Suprapubic skin (tissue), 4 donors: Measurements from ENCODE around the gene SPECC1. TPM values are rescaled to one million over a fixed set of nuclear protein-coding genes. Genes with fewer than 3 reads are reported as not detected.

Experiments
- DNase-seq, 2 donors: peaks; one replicate each; pipeline ENCODE4 v3.0.0-alpha.2; 2019; ENCODE audit warnings: low spot score in 2 of 2
- H3K27ac ChIP-seq: fragments of 200-600 bp; sonication (generic); one replicate; pipeline ENCODE4 v1.5.1; 2019
- H3K27me3 ChIP-seq: fragments of 200-600 bp; sonication (generic); one replicate; pipeline ENCODE4 v1.5.1; 2019
- H3K36me3 ChIP-seq: fragments of 200-600 bp; sonication (generic); one replicate; pipeline ENCODE4 v1.5.1; 2019
- H3K4me1 ChIP-seq: fragments of 200-600 bp; sonication (generic); one replicate; pipeline ENCODE4 v1.5.1; 2019
- H3K4me3 ChIP-seq: fragments of 200-600 bp; sonication (generic); one replicate; pipeline ENCODE4 v1.5.1; 2019; ENCODE audit warnings: mild to moderate bottlenecking
- H3K9me3 ChIP-seq: fragments of 200-600 bp; sonication (generic); one replicate; pipeline ENCODE4 v1.5.1; 2019
- EP300 ChIP-seq: sonication (generic); formaldehyde crosslinking; IDR thresholded peaks from one replicate; pipeline ENCODE4 v1.6.1; 2017; ENCODE audit warnings: antibody characterized with exemption
- POLR2A ChIP-seq, 2 donors: fragments of 450-650 bp; IDR thresholded peaks; one replicate each; pipeline ENCODE4 v1.6.1; 2017; ENCODE audit warnings: antibody characterized with exemption in 2 of 2, mild to moderate bottlenecking in 2 of 2, moderate library complexity in 2 of 2
- POLR2AphosphoS5 ChIP-seq, 3 donors: sonication (generic); formaldehyde crosslinking; IDR thresholded peaks; one replicate each; pipeline ENCODE4 v1.6.1; 2017; ENCODE audit warnings: antibody characterized with exemption in 3 of 3
- WGBS: methylation state at CpG from one replicate; pipeline ENCODE4 v1.1.5; 2018; 5-methylcytosine and 5-hydroxymethylcytosine counted together
- total RNA-seq, 4 donors: library from RNA; depleted of rRNA; stranded (reverse); fragments of >200 nt; gene quantifications; one replicate each; pipeline ENCODE4 v1.1.0, GENCODE V29; 2016
- TF ChIP-seq, protein P1 (sequence below), 2 donors: fragments of 200-600 bp in 1 of 2; fragments of 450-650 bp in 1 of 2; sonication (generic) in 1 of 2; IDR thresholded peaks; one replicate each; pipeline ENCODE4 v1.5.1; 2016 to 2019; ENCODE audit warnings: antibody characterized with exemption in 2 of 2, mild to moderate bottlenecking in 1 of 2, moderate library complexity in 1 of 2

The SPECC1 gene
- total RNA-seq, 4 donors from 2014 or later, result 12.2 to 18.1 (median 16.4) TPM

DNA sequence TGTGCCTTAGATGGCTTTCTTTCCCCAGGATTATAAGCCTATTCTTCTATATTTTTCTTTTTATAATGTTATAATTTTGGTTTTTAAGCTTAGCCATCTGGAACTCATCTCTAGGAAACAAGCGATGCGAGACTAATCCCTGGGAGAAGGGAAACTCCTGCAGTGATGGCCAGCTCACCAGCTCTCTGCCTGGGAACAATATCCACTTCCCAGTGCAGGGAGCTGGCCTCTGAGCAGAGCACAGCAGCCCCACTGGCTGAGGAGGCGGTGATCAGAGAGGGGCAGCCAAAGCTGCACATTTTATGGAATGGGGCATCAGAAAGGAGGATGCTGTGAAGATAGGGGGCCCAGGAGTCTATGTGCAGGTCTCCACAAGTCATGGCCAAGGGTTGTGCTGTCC, 274.9 kb downstream of the SPECC1 start:
- WGBS, result 79% methylated on average over 3 of the region's 3 CpGs
- DNase-seq, result no peak
- no peak for TF ChIP-seq EP300
- no peak for TF ChIP-seq POLR2AphosphoS5 (IDR thresholded peaks at IDR 0.05)
- TF ChIP-seq, protein P1, sequence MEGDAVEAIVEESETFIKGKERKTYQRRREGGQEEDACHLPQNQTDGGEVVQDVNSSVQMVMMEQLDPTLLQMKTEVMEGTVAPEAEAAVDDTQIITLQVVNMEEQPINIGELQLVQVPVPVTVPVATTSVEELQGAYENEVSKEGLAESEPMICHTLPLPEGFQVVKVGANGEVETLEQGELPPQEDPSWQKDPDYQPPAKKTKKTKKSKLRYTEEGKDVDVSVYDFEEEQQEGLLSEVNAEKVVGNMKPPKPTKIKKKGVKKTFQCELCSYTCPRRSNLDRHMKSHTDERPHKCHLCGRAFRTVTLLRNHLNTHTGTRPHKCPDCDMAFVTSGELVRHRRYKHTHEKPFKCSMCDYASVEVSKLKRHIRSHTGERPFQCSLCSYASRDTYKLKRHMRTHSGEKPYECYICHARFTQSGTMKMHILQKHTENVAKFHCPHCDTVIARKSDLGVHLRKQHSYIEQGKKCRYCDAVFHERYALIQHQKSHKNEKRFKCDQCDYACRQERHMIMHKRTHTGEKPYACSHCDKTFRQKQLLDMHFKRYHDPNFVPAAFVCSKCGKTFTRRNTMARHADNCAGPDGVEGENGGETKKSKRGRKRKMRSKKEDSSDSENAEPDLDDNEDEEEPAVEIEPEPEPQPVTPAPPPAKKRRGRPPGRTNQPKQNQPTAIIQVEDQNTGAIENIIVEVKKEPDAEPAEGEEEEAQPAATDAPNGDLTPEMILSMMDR (IDR thresholded peaks at IDR 0.05), result no peak
- no peak for TF ChIP-seq POLR2A (IDR thresholded peaks at IDR 0.05)
- H3K36me3 ChIP-seq, result no peaks in the 10 kb centered on the region
- H3K27me3 ChIP-seq, result no peaks in the 10 kb centered on the region
- H3K9me3 ChIP-seq, result no peaks in the 10 kb centered on the region
- no peak overlapping the region for H3K4me3 ChIP-seq
- no peak overlapping the region for H3K27ac ChIP-seq
- no peaks in the 10 kb centered on the region for H3K4me1 ChIP-seq

- 85% methylated on average over 6 of the region's 6 CpGs for WGBS
- TF ChIP-seq, protein P1 (IDR thresholded peaks at IDR 0.05), result no peak
- H3K4me1 ChIP-seq, result no peaks in the 10 kb centered on the region
- no peaks in the 10 kb centered on the region for H3K36me3 ChIP-seq
- no peak for DNase-seq
- no peaks in the 10 kb centered on the region for H3K27me3 ChIP-seq
- no peaks in the 10 kb centered on the region for H3K9me3 ChIP-seq
- H3K27ac ChIP-seq, result no peak overlapping the region
- no peak overlapping the region for H3K4me3 ChIP-seq
Observed at GRCh38 chr17:20284570-20285295, 275.6 kb downstream of the SPECC1 start.

DNA sequence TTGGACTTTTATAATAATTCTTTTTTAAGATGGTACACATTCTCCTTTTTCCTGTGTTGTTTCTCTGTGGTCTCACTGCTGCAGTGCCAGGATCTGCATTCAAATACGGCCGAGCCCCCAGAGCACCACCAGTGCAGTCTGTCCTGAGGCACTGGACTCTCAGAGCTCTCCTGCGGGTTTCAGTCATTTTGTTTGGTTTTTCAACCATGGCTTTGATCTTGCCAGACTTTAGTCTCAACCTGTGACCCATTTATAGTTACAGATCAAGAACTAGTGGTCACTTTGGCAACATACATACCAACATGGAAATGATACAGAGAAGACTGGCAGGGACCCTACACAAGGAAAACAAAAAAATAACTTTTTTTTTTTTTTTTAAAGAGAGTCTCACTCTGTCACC, 280.8 kb downstream of the SPECC1 start:
- H3K36me3 ChIP-seq, result no peaks in the 10 kb centered on the region
- no peak overlapping the region for H3K27ac ChIP-seq
- no peak for DNase-seq
- H3K9me3 ChIP-seq, result no peaks in the 10 kb centered on the region
- WGBS, result 91% methylated on average over 3 of the region's 3 CpGs
- no peaks in the 10 kb centered on the region for H3K4me1 ChIP-seq
- TF ChIP-seq EP300 (no peak), POLR2AphosphoS5 (IDR thresholded peaks at IDR 0.05) (no peak), POLR2A (IDR thresholded peaks at IDR 0.05) (no peak)
- TF ChIP-seq, protein P1 (IDR thresholded peaks at IDR 0.05), result no peak
- H3K27me3 ChIP-seq, result no peaks in the 10 kb centered on the region
- H3K4me3 ChIP-seq, result no peak overlapping the region

DNA sequence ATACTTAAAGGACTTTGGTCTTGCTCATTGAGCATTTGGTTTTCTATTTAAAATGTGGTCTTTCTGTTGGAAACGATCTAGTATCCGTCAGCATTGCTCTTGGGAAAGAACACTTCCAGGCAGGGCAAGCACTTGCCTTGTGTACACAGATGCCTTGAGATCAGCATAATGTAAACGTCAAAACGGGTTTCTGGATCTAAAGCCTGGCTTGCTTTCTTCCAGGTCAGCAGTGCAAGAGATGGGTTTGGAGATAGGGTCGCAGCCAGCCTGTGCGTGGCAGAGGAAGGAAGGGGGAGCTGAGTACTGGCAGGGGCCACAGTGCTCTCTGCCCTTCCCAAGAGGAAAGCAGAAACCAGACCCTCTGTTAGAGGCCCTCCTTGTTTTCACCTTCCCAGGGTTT, 282.7 kb downstream of the SPECC1 start:
- 50% methylated on average over 5 of the region's 6 CpGs for WGBS
- DNase-seq, result no peak

DNA sequence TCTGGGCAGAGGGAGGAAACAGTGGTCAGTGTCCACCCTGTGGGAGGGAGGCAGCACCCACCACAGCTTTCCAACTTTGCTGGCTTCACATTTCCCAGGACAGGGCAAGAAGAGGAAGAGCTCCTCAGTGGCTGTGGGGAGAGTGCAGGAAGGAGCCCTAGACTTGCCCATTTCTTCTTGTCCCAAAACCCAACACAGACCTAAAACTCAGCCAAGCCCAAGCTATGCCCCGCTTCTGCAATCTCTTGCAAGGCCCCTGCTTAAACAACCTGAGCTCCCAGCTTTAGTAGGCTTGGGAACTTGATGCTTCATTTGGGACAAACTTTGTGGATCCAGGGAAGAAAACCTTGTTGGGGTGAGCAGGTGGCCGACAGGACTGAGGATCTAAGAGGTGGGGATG, 284.3 kb downstream of the SPECC1 start:
- no peaks in the 10 kb centered on the region for H3K36me3 ChIP-seq
- no peak overlapping the region for H3K27ac ChIP-seq
- no peak for DNase-seq
- no peaks in the 10 kb centered on the region for H3K27me3 ChIP-seq
- H3K4me1 ChIP-seq, result no peaks in the 10 kb centered on the region
- TF ChIP-seq EP300 (no peak), POLR2AphosphoS5 (IDR thresholded peaks at IDR 0.05) (no peak), POLR2A (IDR thresholded peaks at IDR 0.05) (no peak)
- TF ChIP-seq, protein P1 (IDR thresholded peaks at IDR 0.05), result no peak
- no peaks in the 10 kb centered on the region for H3K9me3 ChIP-seq
- no peak overlapping the region for H3K4me3 ChIP-seq
- WGBS, result 100% methylated on average over 2 of the region's 2 CpGs

More for the DNA sequence above, 282.7 kb downstream of the SPECC1 start:
- TF ChIP-seq POLR2A (IDR thresholded peaks at IDR 0.05) (no peak), EP300 (no peak), POLR2AphosphoS5 (IDR thresholded peaks at IDR 0.05) (no peak)
- TF ChIP-seq, protein P1 (IDR thresholded peaks at IDR 0.05), result no peak
- Histone ChIP-seq H3K4me3 (no peak overlapping the region), H3K9me3 (no peaks in the 10 kb centered on the region), H3K4me1 (no peaks in the 10 kb centered on the region), H3K36me3 (no peaks in the 10 kb centered on the region), H3K27me3 (no peaks in the 10 kb centered on the region), H3K27ac (no peak overlapping the region)
